Activated naive CD8-positive, alpha-beta T cell treated with anti-CD3 and anti-CD28 coated beads for 36 hours (primary cell): Measurements from ENCODE around the gene TRAPPC3. TPM values are rescaled to one million over a fixed set of nuclear protein-coding genes. Genes with fewer than 3 reads are reported as not detected.

Experiments used
- DNase-seq: peaks from one replicate; pipeline ENCODE4 v3.0.0; 2021
- H3K27ac Mint-ChIP-seq: one replicate; pipeline ENCODE4 v1.8.0; 2022; ENCODE audit warnings: mild to moderate bottlenecking, moderate library complexity, mixed read lengths
- H3K27me3 Mint-ChIP-seq: one replicate; pipeline ENCODE4 v1.8.0; 2022; ENCODE audit warnings: mild to moderate bottlenecking, mixed read lengths
- H3K36me3 Mint-ChIP-seq: one replicate; pipeline ENCODE4 v1.8.0; 2021; ENCODE audit warnings: mild to moderate bottlenecking, mixed read lengths
- H3K4me1 Mint-ChIP-seq: one replicate; pipeline ENCODE4 v1.8.0; 2021; ENCODE audit warnings: mixed read lengths
- H3K4me3 Mint-ChIP-seq: one replicate; pipeline ENCODE4 v1.8.0; 2022; ENCODE audit warnings: mild to moderate bottlenecking, moderate library complexity, mixed read lengths
- H3K9me3 Mint-ChIP-seq: one replicate; pipeline ENCODE4 v1.8.0; 2022; ENCODE audit warnings: mixed read lengths
- total RNA-seq, 2 experiments: library from RNA; stranded (reverse); gene quantifications; one replicate each; pipeline ENCODE4 v1.2.3, GENCODE V29; 2021

TRAPPC3 gene
- total RNA-seq, 2 experiments from 2014 or later, result 58.0 to 59.4 TPM

DNA sequence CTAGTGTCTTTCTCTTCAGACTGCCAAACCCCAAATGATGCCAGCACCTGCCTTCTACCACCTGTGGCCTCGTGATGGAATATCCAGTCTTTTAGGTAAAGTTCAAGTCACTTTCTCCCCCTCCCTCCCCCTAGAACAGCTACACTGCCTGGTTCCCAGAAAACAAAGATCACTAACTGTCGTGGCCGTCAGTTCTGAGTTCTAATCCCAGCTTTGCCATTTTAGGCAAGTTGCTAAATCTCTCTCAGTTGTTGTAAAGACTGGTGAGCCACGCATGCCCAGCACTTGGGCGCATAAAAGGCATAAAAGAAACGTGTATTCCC, 648 bp upstream of the TRAPPC3 start:
- peak overlapping the region; percentile 93 for H3K4me3 Mint-ChIP-seq
- DNase-seq, result no peak
- H3K4me1 Mint-ChIP-seq, result peaks cover 58% of the 10 kb centered on the region

DNA sequence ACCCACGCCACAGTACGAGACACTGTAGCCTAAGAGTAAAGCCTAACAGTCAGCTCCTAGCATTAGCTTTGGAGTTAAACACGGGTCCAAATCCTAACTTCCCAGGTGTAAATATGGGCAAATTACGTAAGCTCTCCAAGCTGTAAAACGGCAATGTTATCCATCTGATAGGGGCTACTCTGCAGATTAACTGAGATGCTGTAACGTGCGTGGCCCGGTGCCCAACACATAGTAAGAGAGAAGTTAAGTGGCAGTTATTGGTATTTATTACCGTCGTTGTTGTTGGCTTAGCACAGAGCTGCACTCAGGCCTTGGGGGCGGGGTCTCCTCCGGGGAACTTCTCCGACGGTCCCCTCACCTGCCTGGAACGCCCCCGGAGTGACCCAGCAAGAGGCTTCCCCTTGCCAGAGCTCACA, 457 bp downstream of the TRAPPC3 start:
- H3K27ac Mint-ChIP-seq, result peak overlapping the region; percentile 95
- H3K27me3 Mint-ChIP-seq, result no peaks in the 10 kb centered on the region
- H3K4me1 Mint-ChIP-seq, result peaks cover 54% of the 10 kb centered on the region
- H3K36me3 Mint-ChIP-seq, result peaks cover 14% of the 10 kb centered on the region
- no peaks in the 10 kb centered on the region for H3K9me3 Mint-ChIP-seq
- peak overlapping the region; percentile 93 for H3K4me3 Mint-ChIP-seq
- DNase-seq, result no peak

More for the DNA sequence above, 648 bp upstream of the TRAPPC3 start:
- no peaks in the 10 kb centered on the region for H3K9me3 Mint-ChIP-seq
- peaks cover 14% of the 10 kb centered on the region for H3K36me3 Mint-ChIP-seq
- H3K27ac Mint-ChIP-seq, result peak overlapping the region; percentile 95
- H3K27me3 Mint-ChIP-seq, result no peaks in the 10 kb centered on the region

DNA sequence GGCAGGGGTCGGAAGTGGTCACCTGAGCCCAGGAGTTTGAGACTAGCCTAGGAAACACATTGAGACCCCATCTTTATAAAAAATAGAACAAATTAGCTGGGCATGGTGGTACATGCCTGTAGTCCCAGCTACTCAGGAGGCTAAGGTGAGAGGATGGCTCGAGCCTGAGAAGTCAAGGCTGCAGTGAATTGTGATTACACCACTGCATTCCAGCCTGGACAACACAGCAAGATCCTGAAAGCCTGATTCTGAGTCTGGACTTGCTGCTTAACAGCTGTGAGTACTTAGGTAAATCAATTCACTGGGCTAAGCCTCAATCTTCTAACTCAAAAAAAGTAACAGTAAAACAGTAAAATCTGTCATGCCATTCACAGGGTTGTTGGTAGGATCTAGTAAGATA, 4.9 kb downstream of the TRAPPC3 start:
- Mint-ChIP-seq H3K9me3 (no peaks in the 10 kb centered on the region), H3K36me3 (peaks cover 20% of the 10 kb centered on the region), H3K4me1 (peaks cover 44% of the 10 kb centered on the region), H3K27me3 (no peaks in the 10 kb centered on the region), H3K4me3 (no peak overlapping the region), H3K27ac (no peak overlapping the region)
- DNase-seq, result no peak

DNA sequence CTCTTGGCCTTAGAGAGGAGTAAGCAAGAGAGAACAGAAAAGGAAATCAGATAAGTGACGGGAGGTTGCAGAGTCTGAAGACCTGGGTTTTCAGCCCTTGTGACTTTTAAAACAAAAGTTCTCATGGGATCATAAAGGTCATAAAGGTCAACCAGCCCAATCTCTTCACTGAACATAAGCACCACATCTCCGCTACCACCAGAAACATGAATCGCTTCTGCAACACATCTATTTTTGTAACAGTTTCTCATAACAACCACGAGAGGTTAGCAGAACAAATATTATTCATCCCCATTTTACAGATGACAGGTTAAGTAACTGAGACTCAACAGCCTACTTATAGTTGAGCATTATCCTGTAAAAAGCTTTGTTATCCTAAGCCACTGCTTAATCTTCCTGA, 5.9 kb downstream of the TRAPPC3 start:
- H3K4me3 Mint-ChIP-seq, result no peak overlapping the region
- no peak overlapping the region for H3K27ac Mint-ChIP-seq
- peaks cover 20% of the 10 kb centered on the region for H3K36me3 Mint-ChIP-seq
- H3K9me3 Mint-ChIP-seq, result no peaks in the 10 kb centered on the region
- no peak for DNase-seq
- peaks cover 44% of the 10 kb centered on the region for H3K4me1 Mint-ChIP-seq
- no peaks in the 10 kb centered on the region for H3K27me3 Mint-ChIP-seq

DNA sequence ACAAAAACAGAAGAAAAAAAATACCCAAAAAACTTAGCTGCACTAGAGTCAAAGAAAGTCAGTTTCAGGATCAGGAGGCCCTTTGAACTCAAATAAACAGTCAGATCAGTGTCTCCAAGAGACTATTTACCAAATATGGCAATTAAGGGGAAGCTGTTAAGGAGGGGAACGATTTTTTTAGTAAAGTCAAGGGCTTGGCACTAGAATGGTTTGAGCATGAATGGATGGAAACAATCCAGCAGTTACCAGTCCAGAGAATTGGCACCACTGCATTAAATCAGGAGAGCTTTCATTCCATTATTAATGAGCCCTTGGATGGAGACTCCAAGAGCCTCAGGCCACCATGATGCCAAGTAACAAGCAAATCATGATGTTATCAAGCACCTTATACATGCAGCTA, 7.2 kb downstream of the TRAPPC3 start:
- Mint-ChIP-seq H3K27me3 (no peaks in the 10 kb centered on the region), H3K4me3 (no peak overlapping the region), H3K36me3 (peaks cover 14% of the 10 kb centered on the region), H3K9me3 (no peaks in the 10 kb centered on the region), H3K4me1 (peaks cover 37% of the 10 kb centered on the region), H3K27ac (no peak overlapping the region)
- DNase-seq, result no peak

DNA sequence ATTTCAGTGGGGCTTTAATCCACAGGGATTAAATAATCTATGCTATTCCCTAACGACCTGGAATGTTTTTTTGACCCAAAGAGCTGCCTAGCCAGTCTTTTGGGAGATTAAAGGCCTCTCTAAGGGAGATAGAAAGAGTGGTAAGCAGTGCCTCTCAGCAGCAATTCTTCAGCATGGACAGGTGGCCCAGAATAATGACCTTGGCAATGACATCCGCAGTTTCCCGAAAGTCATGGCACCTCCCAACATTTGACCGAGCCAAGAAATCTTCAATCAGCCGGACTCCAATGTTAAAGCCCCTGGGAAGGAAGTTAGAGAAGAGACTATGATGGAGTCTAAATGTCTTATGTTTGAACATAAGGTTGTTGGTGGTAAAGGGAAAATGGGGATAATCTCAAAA, 9.8 kb downstream of the TRAPPC3 start:
- no peak for DNase-seq
- H3K9me3 Mint-ChIP-seq, result no peaks in the 10 kb centered on the region
- H3K27me3 Mint-ChIP-seq, result no peaks in the 10 kb centered on the region
- H3K36me3 Mint-ChIP-seq, result peaks cover 9% of the 10 kb centered on the region
- H3K27ac Mint-ChIP-seq, result no peak overlapping the region
- H3K4me3 Mint-ChIP-seq, result no peak overlapping the region
- peaks cover 31% of the 10 kb centered on the region for H3K4me1 Mint-ChIP-seq

DNA sequence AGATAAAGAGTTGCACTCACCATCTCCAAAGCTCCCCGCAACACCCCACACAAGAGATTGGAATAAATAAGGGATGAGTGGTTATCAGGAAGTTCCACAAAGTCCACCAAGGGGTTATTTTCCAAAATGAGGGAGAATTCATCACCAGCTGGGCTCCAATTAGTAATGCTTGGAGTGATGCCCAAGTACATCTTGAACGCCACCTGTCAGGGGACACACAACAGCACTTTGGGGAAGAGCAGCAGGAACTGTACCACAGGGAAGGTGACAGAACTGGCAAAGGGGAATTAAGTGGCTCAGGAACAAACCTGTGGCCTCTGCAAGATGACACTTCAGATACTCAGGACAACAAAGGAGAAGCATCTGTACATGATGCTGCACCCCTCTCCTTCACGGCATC, 11.5 kb downstream of the TRAPPC3 start:
- Mint-ChIP-seq H3K36me3 (peaks cover 3% of the 10 kb centered on the region), H3K27me3 (no peaks in the 10 kb centered on the region), H3K9me3 (no peaks in the 10 kb centered on the region), H3K4me1 (peaks cover 24% of the 10 kb centered on the region), H3K27ac (no peak overlapping the region), H3K4me3 (no peak overlapping the region)
- no peak for DNase-seq

DNA sequence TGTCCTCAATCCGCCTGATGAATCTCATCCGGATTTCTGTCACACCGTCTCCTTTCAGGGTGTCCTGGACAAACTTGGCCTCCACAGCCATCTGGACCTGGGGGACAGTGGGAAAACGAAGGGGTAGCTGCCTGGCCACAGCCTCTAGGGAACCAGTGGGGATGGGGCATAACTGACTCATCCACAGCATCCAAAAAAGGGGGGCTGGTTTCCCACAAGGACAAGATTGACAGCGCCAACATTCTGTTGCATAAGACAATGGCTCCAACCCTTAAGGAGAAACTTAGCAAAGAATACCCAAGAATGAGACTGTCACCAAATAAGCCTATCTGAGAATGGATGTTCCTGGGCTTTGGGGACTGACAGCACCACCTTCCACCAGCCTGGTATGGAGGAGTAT, 12.1 kb downstream of the TRAPPC3 start:
- no peak overlapping the region for H3K27ac Mint-ChIP-seq
- peaks cover 3% of the 10 kb centered on the region for H3K36me3 Mint-ChIP-seq

DNA sequence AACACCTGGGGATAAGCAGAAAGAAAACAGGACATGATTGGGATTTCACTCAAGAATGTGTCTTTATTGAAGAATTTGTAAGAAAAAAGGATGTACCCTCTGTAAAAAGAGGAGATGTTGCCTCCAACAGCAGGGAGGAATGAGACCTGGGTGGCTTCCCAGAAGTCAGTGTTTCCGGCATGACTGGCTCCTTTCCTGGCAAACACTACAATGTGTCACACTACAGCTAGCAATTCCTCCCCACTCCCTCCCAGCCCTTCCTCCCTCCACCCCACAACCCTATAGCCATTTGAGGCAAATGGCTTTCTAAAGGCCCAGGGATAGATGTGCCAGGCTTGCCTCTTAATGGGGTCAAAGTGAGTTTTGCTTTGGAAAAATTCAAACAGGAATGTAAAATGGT, 12.8 kb downstream of the TRAPPC3 start:
- DNase-seq, result no peak
- Mint-ChIP-seq H3K4me1 (peaks cover 18% of the 10 kb centered on the region), H3K4me3 (no peak overlapping the region), H3K27me3 (no peaks in the 10 kb centered on the region), H3K36me3 (peaks cover 3% of the 10 kb centered on the region), H3K9me3 (no peaks in the 10 kb centered on the region), H3K27ac (no peak overlapping the region)

More for the DNA sequence above, 12.1 kb downstream of the TRAPPC3 start:
- DNase-seq, result no peak
- Mint-ChIP-seq H3K9me3 (no peaks in the 10 kb centered on the region), H3K4me1 (peaks cover 21% of the 10 kb centered on the region), H3K4me3 (no peak overlapping the region), H3K27me3 (no peaks in the 10 kb centered on the region)

DNA sequence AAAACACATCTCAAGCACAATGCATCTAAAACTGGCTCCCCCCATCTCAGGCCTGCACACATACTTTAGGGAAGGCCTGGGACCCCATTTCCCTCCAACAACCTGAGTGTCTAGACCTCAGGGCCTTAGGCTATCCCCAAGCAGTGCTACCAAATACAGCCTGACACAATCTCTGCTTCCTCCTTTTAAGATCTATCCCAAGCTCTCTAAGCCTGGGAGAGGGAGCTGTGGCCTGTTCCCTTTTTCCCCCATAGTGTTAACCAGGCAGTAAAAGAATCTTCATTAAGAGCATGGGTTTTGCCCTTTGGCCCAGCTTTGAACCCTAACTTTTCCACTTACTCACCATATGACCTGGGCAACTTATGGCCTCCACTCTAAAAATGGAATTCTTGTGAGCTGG, 13.5 kb downstream of the TRAPPC3 start:
- no peak overlapping the region for H3K4me3 Mint-ChIP-seq
- no peak for DNase-seq
- H3K9me3 Mint-ChIP-seq, result no peaks in the 10 kb centered on the region
- peaks cover 11% of the 10 kb centered on the region for H3K4me1 Mint-ChIP-seq
- peak overlapping the region; percentile 57 for H3K27ac Mint-ChIP-seq
- H3K36me3 Mint-ChIP-seq, result peaks cover 3% of the 10 kb centered on the region
- no peaks in the 10 kb centered on the region for H3K27me3 Mint-ChIP-seq

DNA sequence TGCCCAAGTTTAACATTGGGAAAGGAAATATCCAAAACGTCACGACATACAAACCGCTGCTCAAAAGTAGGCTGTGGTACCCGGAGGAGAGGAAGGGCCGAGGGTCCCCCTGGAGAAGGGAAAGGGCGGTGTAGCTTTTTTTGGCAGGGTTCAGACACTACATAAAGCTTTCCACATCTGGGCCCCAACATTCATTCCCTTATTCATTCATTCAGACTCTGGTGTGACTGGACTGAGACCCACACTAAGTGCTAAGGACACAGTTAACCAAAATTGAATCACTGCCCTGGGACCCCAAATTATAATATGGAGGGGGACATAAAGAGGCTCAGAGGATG, 14.0 kb downstream of the TRAPPC3 start:
- no peaks in the 10 kb centered on the region for H3K9me3 Mint-ChIP-seq
- no peak for DNase-seq
- peaks cover 6% of the 10 kb centered on the region for H3K4me1 Mint-ChIP-seq
- H3K27me3 Mint-ChIP-seq, result no peaks in the 10 kb centered on the region
- H3K27ac Mint-ChIP-seq, result no peak overlapping the region
- peaks cover 3% of the 10 kb centered on the region for H3K36me3 Mint-ChIP-seq
- H3K4me3 Mint-ChIP-seq, result no peak overlapping the region

DNA sequence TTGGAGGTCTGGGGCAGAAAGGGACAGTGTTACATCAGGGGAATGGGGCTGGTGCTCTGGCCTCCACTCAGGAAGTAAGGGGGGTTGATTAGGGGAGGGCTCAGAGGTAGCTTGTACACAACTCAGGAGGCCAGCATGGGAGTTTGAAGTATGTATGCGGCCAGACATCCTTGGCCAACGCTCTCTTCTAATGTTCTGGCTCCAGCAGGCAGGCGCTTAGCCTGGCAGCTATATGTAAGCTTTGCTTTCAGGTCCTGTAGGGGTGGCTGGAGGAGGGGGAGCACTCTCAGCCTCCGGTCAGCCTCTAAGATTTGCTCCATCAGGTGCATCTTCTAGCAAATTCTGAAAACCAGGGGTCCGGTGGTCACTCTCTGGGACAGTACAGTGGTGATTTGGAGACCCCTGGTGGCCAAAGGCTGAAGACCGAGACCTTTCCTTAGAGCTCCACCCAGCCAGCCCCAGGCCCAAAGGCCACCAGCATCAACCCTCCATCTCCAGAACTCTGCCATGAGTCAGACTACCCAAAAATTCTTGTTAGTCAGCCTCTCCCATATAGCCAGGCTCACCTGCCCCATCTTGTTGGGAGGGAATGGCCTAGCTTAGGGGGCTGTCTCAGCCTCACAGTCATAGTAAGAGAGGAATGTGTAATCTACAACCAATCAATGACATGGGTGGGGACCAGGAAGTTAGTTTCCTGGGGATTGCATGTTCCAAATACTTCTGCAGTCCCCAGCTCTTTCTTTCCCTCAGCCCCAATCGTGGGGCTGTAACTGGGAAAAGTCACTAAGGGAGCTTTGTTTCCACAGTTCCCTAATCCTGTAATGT, 14.6 kb downstream of the TRAPPC3 start:
- Mint-ChIP-seq H3K4me1 (peaks cover 4% of the 10 kb centered on the region), H3K27me3 (no peaks in the 10 kb centered on the region), H3K27ac (no peak overlapping the region), H3K4me3 (no peak overlapping the region), H3K36me3 (peaks cover 3% of the 10 kb centered on the region), H3K9me3 (no peaks in the 10 kb centered on the region)
- peak; percentile 47 for DNase-seq

DNA sequence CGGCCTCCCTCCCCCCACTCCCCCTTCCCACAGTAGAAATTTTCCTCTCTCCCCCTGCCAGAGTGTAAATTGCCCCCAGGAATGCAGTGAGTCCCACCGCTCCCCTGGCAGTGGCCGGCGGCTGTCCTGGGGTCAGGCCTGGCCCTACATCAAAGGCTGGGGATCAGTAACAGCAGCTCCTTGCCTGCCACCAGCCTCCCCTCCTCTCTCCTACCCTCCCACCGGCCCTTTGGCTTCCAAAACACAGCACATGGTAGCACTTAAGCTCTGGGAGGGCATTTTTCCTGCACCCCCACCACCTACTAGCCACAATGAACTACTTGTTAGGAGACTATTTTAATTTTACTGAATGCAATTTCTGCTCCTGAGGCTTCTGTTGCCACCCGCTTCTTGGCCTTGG, 15.3 kb downstream of the TRAPPC3 start:
- H3K27me3 Mint-ChIP-seq, result no peaks in the 10 kb centered on the region
- H3K36me3 Mint-ChIP-seq, result peaks cover 3% of the 10 kb centered on the region
- no peak for DNase-seq
- peaks cover 4% of the 10 kb centered on the region for H3K4me1 Mint-ChIP-seq
- no peak overlapping the region for H3K4me3 Mint-ChIP-seq
- H3K9me3 Mint-ChIP-seq, result no peaks in the 10 kb centered on the region
- no peak overlapping the region for H3K27ac Mint-ChIP-seq

DNA sequence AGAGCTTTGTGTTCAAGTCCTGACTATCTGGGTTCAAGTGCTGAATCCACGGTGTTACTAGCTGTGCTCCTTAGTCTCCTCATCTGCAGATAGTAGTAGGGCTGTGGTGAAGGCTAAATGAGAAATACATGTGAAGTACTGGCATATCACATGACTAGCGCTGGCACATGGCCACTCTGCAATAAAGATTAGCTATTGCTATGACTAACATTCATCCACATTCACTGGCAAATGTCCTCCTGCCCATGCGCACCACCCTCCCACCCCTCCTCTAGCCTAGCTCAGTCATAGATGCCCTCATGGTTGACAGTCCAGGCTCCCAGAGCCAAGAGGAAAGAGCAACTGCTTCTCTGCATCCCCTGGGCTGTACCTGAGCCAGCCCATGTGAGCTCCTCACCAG, 15.8 kb downstream of the TRAPPC3 start:
- peaks cover 3% of the 10 kb centered on the region for H3K36me3 Mint-ChIP-seq
- no peak overlapping the region for H3K4me3 Mint-ChIP-seq
- no peak overlapping the region for H3K27ac Mint-ChIP-seq
- no peaks in the 10 kb centered on the region for H3K9me3 Mint-ChIP-seq
- H3K27me3 Mint-ChIP-seq, result no peaks in the 10 kb centered on the region
- H3K4me1 Mint-ChIP-seq, result peaks cover 4% of the 10 kb centered on the region
- no peak for DNase-seq

DNA sequence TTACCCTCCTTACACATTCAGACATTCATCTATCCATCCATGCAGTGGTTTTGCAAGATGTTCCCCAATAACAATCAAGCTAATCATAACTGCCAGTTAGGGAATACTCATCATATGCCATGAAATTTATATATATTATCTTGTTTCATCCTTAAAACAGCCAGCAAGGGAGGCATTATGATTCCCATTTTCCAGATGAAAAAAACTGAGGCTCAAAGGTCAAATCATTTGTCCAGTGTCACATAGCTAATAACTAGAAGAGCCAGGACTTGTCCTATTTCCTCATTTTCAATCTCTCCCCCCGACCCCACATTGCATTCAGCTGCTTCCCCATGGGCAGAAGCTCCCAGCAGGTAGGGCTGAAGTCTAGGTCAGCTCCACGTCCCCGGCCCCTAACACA, 17.3 kb downstream of the TRAPPC3 start:
- Mint-ChIP-seq H3K4me3 (no peak overlapping the region), H3K27ac (no peak overlapping the region), H3K27me3 (no peaks in the 10 kb centered on the region), H3K4me1 (peaks cover 7% of the 10 kb centered on the region), H3K9me3 (no peaks in the 10 kb centered on the region), H3K36me3 (no peaks in the 10 kb centered on the region)
- DNase-seq, result no peak

DNA sequence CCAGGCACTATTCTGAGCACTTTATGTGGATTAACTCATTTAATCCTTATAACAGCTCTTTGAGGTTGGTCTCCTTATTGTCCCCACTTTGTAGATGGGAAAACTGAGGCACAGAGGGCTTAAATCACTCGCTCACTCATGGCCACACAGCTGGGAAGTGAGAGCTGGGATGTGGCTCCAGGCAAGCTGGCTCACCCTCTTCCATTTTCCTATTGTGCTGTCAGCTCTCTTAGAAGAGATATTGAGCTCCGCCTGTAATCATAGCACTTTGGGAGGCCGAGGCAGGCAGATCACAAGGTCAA, 20.4 kb downstream of the TRAPPC3 start:
- no peaks in the 10 kb centered on the region for H3K36me3 Mint-ChIP-seq
- no peak overlapping the region for H3K4me3 Mint-ChIP-seq
- DNase-seq, result no peak
- H3K9me3 Mint-ChIP-seq, result no peaks in the 10 kb centered on the region
- no peak overlapping the region for H3K27ac Mint-ChIP-seq
- peaks cover 17% of the 10 kb centered on the region for H3K27me3 Mint-ChIP-seq
- H3K4me1 Mint-ChIP-seq, result peaks cover 19% of the 10 kb centered on the region
